ENCODE measurements around the gene FYCO1.

FYCO1 gene

GRCh38 chr3:45905755-45906154 lies 89.9 kb downstream of the FYCO1 start:
- DNase-seq (ENCODE audit: insufficient read length) (no peak), FAIRE-seq (no peak)
- TF ChIP-seq TAF1 (IDR thresholded peaks at IDR 0.05; ENCODE audit: borderline replicate concordance, low read depth, low read length) (no peak), POLR2A (IDR thresholded peaks at IDR 0.05; ENCODE audit: low read depth, low read length) (no peak), POLR2AphosphoS5 (IDR thresholded peaks at IDR 0.05; ENCODE audit: low read depth, low read length) (no peak)

DNA sequence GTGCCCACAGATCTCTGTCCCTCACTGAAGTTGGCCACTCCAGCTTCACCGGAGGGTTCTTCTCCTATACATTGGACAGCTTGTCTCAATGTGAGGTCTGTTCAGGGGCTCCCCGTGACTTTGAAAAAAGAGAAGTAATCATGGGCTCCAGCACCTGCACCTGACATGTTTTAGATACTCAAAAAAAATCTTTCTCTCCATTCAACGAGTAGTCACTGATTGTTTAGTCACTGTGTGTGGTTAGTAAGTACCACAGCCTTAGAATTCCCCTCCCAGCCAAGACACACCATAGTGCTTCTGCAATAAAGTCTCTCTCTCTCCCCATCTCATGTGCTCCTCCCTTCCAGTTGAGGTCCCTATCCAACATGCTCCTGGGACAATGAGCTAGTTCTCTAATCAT lies 90.7 kb downstream of the FYCO1 start:
- DNase-seq (ENCODE audit: insufficient read length) (no peak), FAIRE-seq (no peak)
- TF ChIP-seq TAF1 (IDR thresholded peaks at IDR 0.05; ENCODE audit: borderline replicate concordance, low read depth, low read length) (no peak), POLR2A (IDR thresholded peaks at IDR 0.05; ENCODE audit: low read depth, low read length) (no peak), POLR2AphosphoS5 (IDR thresholded peaks at IDR 0.05; ENCODE audit: low read depth, low read length) (no peak)

DNA sequence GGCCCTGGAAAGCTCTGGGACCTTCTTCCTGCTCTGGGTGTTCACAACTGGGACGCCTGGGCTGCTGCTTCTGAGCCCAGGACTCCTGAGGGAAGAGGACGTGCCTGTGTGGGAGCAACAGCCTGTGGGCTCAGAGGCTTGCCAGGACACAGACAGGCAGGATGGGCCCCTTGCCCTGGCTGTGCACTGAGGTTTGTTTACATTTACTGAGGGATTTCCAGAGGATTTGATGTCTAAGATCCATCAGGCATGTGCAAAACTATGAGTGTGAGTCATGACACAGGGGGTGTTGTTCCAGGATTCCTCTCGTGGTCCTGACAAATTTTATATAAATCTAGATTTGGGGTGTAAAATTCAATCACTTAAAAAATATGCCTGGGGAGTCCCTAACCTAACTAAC lies 98.7 kb downstream of the FYCO1 start:
- no peak for FAIRE-seq
- TF ChIP-seq POLR2AphosphoS5 (IDR thresholded peaks at IDR 0.05; ENCODE audit: low read depth, low read length) (no peak), POLR2A (IDR thresholded peaks at IDR 0.05; ENCODE audit: low read depth, low read length) (no peak), TAF1 (IDR thresholded peaks at IDR 0.05; ENCODE audit: borderline replicate concordance, low read depth, low read length) (no peak)

DNA sequence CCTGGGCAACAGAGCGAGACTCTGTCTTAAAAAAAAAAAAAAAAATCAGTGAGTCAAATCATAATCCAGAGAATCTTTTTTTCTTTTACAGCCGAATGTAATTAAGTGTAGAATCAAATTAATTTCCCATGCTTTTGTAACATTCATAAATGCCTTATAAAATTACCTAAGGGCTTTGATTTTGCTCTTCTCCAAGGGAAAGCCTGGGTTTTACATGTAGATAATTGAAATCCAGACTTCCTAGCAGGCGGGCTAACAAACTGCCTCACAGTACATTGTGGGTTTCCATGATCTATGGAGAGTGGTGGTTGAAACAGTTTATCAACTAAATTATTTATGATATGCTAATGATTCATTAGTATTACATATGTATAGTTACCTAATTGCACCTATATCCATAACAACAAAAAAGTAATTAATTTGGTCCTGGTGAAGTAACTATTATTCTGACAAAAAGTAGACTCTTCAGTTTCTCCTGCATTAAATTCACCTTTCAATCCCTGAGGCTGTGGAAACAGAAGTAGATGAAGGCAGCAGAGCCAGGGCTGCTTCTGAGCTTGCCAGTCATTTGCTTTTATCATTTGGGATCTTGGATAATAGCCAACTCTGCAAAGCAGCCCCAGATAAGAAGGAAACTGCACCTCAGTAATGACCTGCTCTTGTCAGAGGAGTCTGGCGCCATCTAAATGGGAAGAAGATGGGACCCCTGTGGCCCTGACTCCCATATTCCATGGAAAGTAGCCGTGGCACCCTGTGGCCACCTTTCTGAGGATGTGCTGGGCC lies 99.7 kb downstream of the FYCO1 start:
- FAIRE-seq (no peak), DNase-seq (ENCODE audit: insufficient read length) (no peak)
- TF ChIP-seq POLR2AphosphoS5 (IDR thresholded peaks at IDR 0.05; ENCODE audit: low read depth, low read length) (no peak), TAF1 (IDR thresholded peaks at IDR 0.05; ENCODE audit: borderline replicate concordance, low read depth, low read length) (no peak), POLR2A (IDR thresholded peaks at IDR 0.05; ENCODE audit: low read depth, low read length) (no peak)

More for the DNA sequence above, 98.7 kb downstream of the FYCO1 start:
- no peak for DNase-seq (ENCODE audit: insufficient read length)

DNA sequence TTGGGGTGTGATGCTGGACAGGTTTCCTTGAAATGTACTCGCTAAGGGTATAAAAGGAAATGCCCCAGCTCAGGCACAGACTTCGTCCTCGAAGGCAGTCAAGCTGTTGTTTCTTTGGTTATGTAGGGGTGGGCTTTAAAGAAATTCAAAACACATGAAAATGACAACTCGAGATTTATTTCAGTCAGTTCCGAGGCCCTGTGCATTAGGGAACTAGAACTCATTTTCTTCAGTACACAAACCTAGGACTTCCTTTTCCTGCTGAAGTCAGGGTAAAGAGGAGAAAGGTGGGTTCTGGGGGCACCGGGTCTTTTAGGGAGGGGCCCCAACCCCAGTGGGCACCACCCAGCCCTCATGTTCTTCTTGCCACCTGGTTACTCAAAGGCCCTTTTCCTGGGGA lies 101.6 kb downstream of the FYCO1 start:
- FAIRE-seq = no peak
- no peak for TF ChIP-seq POLR2AphosphoS5 (IDR thresholded peaks at IDR 0.05; ENCODE audit: low read depth, low read length)
- TF ChIP-seq TAF1 (IDR thresholded peaks at IDR 0.05; ENCODE audit: borderline replicate concordance, low read depth, low read length) = no peak
- TF ChIP-seq POLR2A (IDR thresholded peaks at IDR 0.05; ENCODE audit: low read depth, low read length) = no peak
- DNase-seq (ENCODE audit: insufficient read length) = no peak

GRCh38 chr3:45892161-45892560 lies 103.5 kb downstream of the FYCO1 start:
- TF ChIP-seq POLR2AphosphoS5 (IDR thresholded peaks at IDR 0.05; ENCODE audit: low read depth, low read length) (no peak), TAF1 (IDR thresholded peaks at IDR 0.05; ENCODE audit: borderline replicate concordance, low read depth, low read length) (no peak)
- FAIRE-seq (no peak), DNase-seq (ENCODE audit: insufficient read length) (no peak)

- TF ChIP-seq TAF1 (IDR thresholded peaks at IDR 0.05; ENCODE audit: borderline replicate concordance, low read depth, low read length) (no peak), POLR2A (IDR thresholded peaks at IDR 0.05; ENCODE audit: low read depth, low read length) (no peak), POLR2AphosphoS5 (IDR thresholded peaks at IDR 0.05; ENCODE audit: low read depth, low read length) (no peak)
- no peak for FAIRE-seq
- no peak for DNase-seq (ENCODE audit: insufficient read length)
Measured at GRCh38 chr3:45890405-45890804, 105.2 kb downstream of the FYCO1 start.

DNA sequence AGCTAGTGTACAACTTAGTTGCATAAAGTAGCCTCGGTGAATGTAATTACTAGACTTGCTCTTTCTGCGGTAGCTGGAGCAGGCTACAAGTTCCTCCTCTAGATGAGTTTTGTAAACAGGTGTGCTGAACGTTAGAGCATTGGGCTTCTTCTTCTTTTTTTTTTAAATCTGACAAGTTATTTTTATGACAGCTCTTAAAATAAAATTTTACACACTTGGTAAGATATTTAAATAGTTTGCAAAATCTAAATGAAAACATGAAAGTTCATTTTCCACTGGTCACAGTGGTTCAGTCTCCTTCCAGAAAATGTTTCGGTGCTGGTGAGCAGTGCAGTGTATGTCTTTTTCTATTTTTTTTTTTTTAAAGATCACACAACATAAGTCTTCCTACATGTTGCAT lies 106.3 kb downstream of the FYCO1 start:
- TF ChIP-seq POLR2AphosphoS5 (IDR thresholded peaks at IDR 0.05; ENCODE audit: low read depth, low read length) (no peak), POLR2A (IDR thresholded peaks at IDR 0.05; ENCODE audit: low read depth, low read length) (no peak), TAF1 (IDR thresholded peaks at IDR 0.05; ENCODE audit: borderline replicate concordance, low read depth, low read length) (no peak)
- FAIRE-seq (no peak), DNase-seq (ENCODE audit: insufficient read length) (no peak)

GRCh38 chr3:45887759-45888511 lies 107.7 kb downstream of the FYCO1 start:
- DNase-seq (ENCODE audit: insufficient read length) = no peak
- no peak for FAIRE-seq
- TF ChIP-seq TAF1 (IDR thresholded peaks at IDR 0.05; ENCODE audit: borderline replicate concordance, low read depth, low read length) (no peak), POLR2AphosphoS5 (IDR thresholded peaks at IDR 0.05; ENCODE audit: low read depth, low read length) (no peak), POLR2A (IDR thresholded peaks at IDR 0.05; ENCODE audit: low read depth, low read length) (no peak)

DNA sequence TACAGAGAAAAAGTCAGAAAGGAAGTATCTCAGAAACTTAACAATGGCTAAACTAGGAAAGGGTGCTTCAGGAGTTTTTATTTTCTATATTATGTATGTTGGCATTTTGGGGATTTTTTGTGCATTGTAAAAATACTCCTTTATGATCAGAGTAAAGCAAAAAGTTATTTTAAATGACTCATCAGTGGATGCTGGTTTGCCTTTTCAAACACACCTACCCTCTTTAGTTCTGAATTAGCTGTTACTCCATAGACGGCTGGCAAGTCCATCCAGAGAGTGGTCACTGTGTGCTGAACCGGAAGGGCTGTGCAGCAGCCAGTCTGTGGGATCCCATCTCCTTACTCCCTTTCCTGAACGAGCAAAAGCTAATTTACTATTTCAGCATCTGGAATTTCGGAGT lies 108.3 kb downstream of the FYCO1 start:
- FAIRE-seq (no peak), DNase-seq (ENCODE audit: insufficient read length) (no peak)

DNA sequence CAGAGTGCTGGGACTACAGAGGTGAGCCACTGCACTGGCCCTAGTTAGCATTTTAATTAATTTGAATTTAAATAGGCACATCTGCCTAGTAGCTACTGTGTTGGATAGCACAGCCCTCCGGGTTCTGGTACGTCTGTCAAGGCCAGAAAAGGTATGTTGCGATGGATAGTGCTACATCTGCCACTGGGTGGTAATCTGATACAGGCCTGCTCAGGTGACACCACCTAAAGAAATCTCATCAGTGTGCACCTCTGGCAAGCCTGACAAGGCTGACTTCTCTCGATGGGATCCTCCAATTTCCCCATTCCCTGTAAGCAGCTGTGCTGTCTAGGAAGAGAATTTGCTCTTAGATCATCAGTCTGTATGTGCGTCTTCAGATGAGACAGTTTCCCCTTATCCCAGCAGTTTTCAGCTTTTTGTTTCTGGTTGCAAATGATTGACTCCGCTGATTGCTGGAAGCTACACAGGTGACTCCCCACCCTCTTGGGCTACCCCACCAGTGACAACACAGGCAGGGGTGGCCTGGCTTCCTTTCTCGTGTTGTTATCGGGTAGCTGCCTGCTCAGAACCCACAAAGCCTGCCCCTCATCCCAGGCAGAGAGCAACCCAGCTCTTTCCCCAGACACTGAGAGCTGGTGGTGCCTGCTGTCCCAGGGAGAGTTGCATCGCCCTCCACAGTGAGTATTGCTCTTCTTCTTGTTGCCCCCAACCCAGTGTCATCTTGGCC lies 109.5 kb downstream of the FYCO1 start, which contains the start of gene CCR9:
TSS of gene CCR9 (plus strand) at position 565 of the 727 bp plus-strand sequence. CDS start 8,391 bp downstream, outside the sequence.
- DNase-seq (ENCODE audit: insufficient read length) = no peak
- TF ChIP-seq TAF1 (IDR thresholded peaks at IDR 0.05; ENCODE audit: borderline replicate concordance, low read depth, low read length) (no peak), POLR2AphosphoS5 (IDR thresholded peaks at IDR 0.05; ENCODE audit: low read depth, low read length) (no peak), POLR2A (IDR thresholded peaks at IDR 0.05; ENCODE audit: low read depth, low read length) (no peak)

More for the DNA sequence above, 108.3 kb downstream of the FYCO1 start:
- TF ChIP-seq POLR2A (IDR thresholded peaks at IDR 0.05; ENCODE audit: low read depth, low read length) = no peak
- TF ChIP-seq POLR2AphosphoS5 (IDR thresholded peaks at IDR 0.05; ENCODE audit: low read depth, low read length) = no peak
- no peak for TF ChIP-seq TAF1 (IDR thresholded peaks at IDR 0.05; ENCODE audit: borderline replicate concordance, low read depth, low read length)

More for the DNA sequence above, 109.5 kb downstream of the FYCO1 start, which contains the start of gene CCR9:
- no peak for FAIRE-seq

Measured in GM12892 (cell line).